Natural killer cell (primary cell): Measurements from ENCODE around the gene NKD1. TPM values are rescaled to one million over a fixed set of nuclear protein-coding genes. Genes with fewer than 3 reads are reported as not detected.

Experiments
- ATAC-seq, 3 donors: fragments of 150-1000 bp in 2 of 3; fragments of 200-7000 bp in 1 of 3; cut with Tn5 transposase; 1 replicate in 1 of 3; 2 replicates in 2 of 3; pipeline ENCODE4 v1.10.0; 2021; ENCODE audit warnings: mild to moderate bottlenecking in 2 of 3, moderate library complexity in 2 of 3
- DNase-seq, 2 donors: peaks; one replicate each; pipeline versions ENCODE4 v3.0.0 to v3.0.0-alpha.2; 2013 to 2021; ENCODE audit warnings: mixed read lengths in 1 of 2
- H3K27ac ChIP-seq: one replicate; pipeline ENCODE4 v1.5.1; 2013; ENCODE audit warnings: mild to moderate bottlenecking, low read length
- H3K27me3 ChIP-seq: one replicate; pipeline ENCODE4 v1.6.1; 2013; ENCODE audit warnings: low read length; ENCODE audit not compliant: control insufficient read depth, insufficient read depth
- H3K36me3 ChIP-seq: one replicate; pipeline ENCODE4 v1.6.1; 2013; ENCODE audit warnings: low read length; ENCODE audit not compliant: control insufficient read depth, insufficient read depth
- H3K4me1 ChIP-seq: one replicate; pipeline ENCODE4 v1.6.1; 2013; ENCODE audit warnings: low read length; ENCODE audit not compliant: control insufficient read depth, insufficient read depth
- H3K4me3 ChIP-seq: one replicate; pipeline ENCODE4 v1.5.1; 2013; ENCODE audit warnings: low read length
- H3K9me3 ChIP-seq: one replicate; pipeline ENCODE4 v1.6.1; 2013; ENCODE audit warnings: low read length; ENCODE audit not compliant: control insufficient read depth, insufficient read depth
- H3K27ac Mint-ChIP-seq, 2 donors: one replicate each; pipeline ENCODE4 v1.8.0; 2022; ENCODE audit warnings: mild to moderate bottlenecking in 2 of 2, mixed read lengths in 2 of 2, moderate library complexity in 1 of 2
- H3K27me3 Mint-ChIP-seq, 2 donors: one replicate each; pipeline ENCODE4 v1.8.0; 2022; ENCODE audit warnings: low read depth in 2 of 2, mixed read lengths in 2 of 2
- H3K36me3 Mint-ChIP-seq: one replicate; pipeline ENCODE4 v1.8.0; 2022; ENCODE audit warnings: mixed read lengths
- H3K4me1 Mint-ChIP-seq, 2 donors: one replicate each; pipeline ENCODE4 v1.8.0; 2022; ENCODE audit warnings: mixed read lengths in 2 of 2
- H3K4me3 Mint-ChIP-seq: one replicate; pipeline ENCODE4 v1.8.0; 2022; ENCODE audit warnings: mild to moderate bottlenecking, moderate library complexity, mixed read lengths
- H3K9me3 Mint-ChIP-seq, 2 donors: one replicate each; pipeline ENCODE4 v1.8.0; 2022; ENCODE audit warnings: mixed read lengths in 2 of 2
- CTCF ChIP-seq: fragments of 200-600 bp; IDR thresholded peaks from one replicate; pipeline ENCODE4 v1.8.0; 2022; ENCODE audit warnings: antibody characterized with exemption
- WGBS: methylation state at CpG from one replicate; pipeline ENCODE4 v1.1.7; 2013; ENCODE audit warnings: missing lambda C conversion rate; ENCODE audit not compliant: insufficient coverage; 5-methylcytosine and 5-hydroxymethylcytosine counted together
- intact Hi-C: fragments of 100-400 bp; cut with micrococcal nuclease; formaldehyde crosslinking; loops from one replicate; pipeline ENCODE4 v1.14.2; 2022
- total RNA-seq, 4 donors: library from RNA; stranded (reverse); fragments of 120-200 nt in 1 of 4; gene quantifications; one replicate each; pipeline versions ENCODE4 v1.2.3 to v1.2.4, GENCODE V29; 2013 to 2022

NKD1 gene
- total RNA-seq, 3 donors from 2014 or later (not counting 1 experiment from before 2014, with no cell fraction given): 0.75 to 1.5 (median 1.0) TPM

- DNase-seq (no peak), ATAC-seq (no peak)
- 95% methylated on average over 11 of the region's 11 CpGs for WGBS
- Histone ChIP-seq H3K4me1 (no peaks in the 10 kb centered on the region), H3K36me3 (no peaks in the 10 kb centered on the region), H3K9me3 (no peaks in the 10 kb centered on the region), H3K27me3 (no peaks in the 10 kb centered on the region), H3K4me3 (no peak overlapping the region), H3K27ac (no peak overlapping the region)
- Mint-ChIP-seq H3K27ac (no peak overlapping the region), H3K27me3 (peaks cover 0 to 6% of the 10 kb centered on the region in 2 donors), H3K4me1 (no peaks in the 10 kb centered on the region), H3K9me3 (no peaks in the 10 kb centered on the region), H3K4me3 (no peak overlapping the region), H3K36me3 (no peaks in the 10 kb centered on the region)
- no peak for TF ChIP-seq CTCF
- intact Hi-C loops: no loop called here
Observed at GRCh38 chr16:50570808-50571598, 22.8 kb downstream of the NKD1 start.

GRCh38 chr16:50571786-50572185, 23.6 kb downstream of the NKD1 start:
- H3K36me3 Mint-ChIP-seq: no peaks in the 10 kb centered on the region
- 95% methylated on average over 7 of the region's 7 CpGs for WGBS
- Histone ChIP-seq H3K4me3 (no peak overlapping the region), H3K36me3 (no peaks in the 10 kb centered on the region), H3K27me3 (no peaks in the 10 kb centered on the region), H3K4me1 (no peaks in the 10 kb centered on the region), H3K9me3 (no peaks in the 10 kb centered on the region), H3K27ac (no peak overlapping the region)
- H3K27me3 Mint-ChIP-seq: peaks cover 0 to 6% of the 10 kb centered on the region in 2 donors
- no peak overlapping the region for H3K4me3 Mint-ChIP-seq
- DNase-seq (no peak), ATAC-seq (no peak)
- no peaks in the 10 kb centered on the region for H3K4me1 Mint-ChIP-seq
- H3K27ac Mint-ChIP-seq: no peak overlapping the region
- TF ChIP-seq CTCF: no peak
- intact Hi-C loops: no loop called here
- H3K9me3 Mint-ChIP-seq: no peaks in the 10 kb centered on the region

DNA sequence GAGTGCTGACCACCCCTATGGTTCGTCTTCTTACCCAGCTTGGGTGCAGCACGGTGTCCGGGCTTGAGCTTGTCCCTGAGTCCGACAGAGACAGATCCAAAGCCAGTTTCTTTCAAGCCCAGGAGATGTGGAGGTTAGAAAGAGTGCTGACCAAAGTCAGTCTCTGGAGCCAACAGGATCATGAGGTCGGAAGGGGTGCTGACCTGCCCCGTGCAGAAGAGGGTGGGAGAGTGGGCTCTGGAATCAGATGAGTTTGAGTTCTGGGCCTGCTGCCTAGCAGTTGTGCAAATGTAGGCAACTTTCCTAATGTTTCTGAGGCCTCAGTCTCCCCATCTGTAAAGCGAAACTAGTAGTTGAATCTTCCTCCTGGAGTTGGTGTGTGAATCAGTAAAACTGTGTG, 24.5 kb downstream of the NKD1 start:
- peaks cover 0 to 6% of the 10 kb centered on the region in 2 donors for H3K27me3 Mint-ChIP-seq
- DNase-seq: no peak
- H3K36me3 ChIP-seq: no peaks in the 10 kb centered on the region
- H3K4me3 Mint-ChIP-seq: no peak overlapping the region
- H3K27ac ChIP-seq: no peak overlapping the region
- no peak for ATAC-seq
- no peak overlapping the region for H3K27ac Mint-ChIP-seq
- TF ChIP-seq CTCF: no peak
- no peaks in the 10 kb centered on the region for H3K9me3 ChIP-seq
- no peaks in the 10 kb centered on the region for H3K4me1 Mint-ChIP-seq
- H3K36me3 Mint-ChIP-seq: no peaks in the 10 kb centered on the region
- H3K9me3 Mint-ChIP-seq: no peaks in the 10 kb centered on the region
- intact Hi-C loops: no loop called here
- H3K4me3 ChIP-seq: no peak overlapping the region
- no peaks in the 10 kb centered on the region for H3K4me1 ChIP-seq
- whole genome bisulfite sequencing: 89% methylated on average over 7 of the region's 7 CpGs
- no peaks in the 10 kb centered on the region for H3K27me3 ChIP-seq

GRCh38 chr16:50573279-50573678, 25.1 kb downstream of the NKD1 start:
- H3K9me3 Mint-ChIP-seq: no peaks in the 10 kb centered on the region
- Histone ChIP-seq H3K27me3 (no peaks in the 10 kb centered on the region), H3K4me1 (no peaks in the 10 kb centered on the region), H3K4me3 (no peak overlapping the region), H3K36me3 (no peaks in the 10 kb centered on the region), H3K9me3 (no peaks in the 10 kb centered on the region), H3K27ac (no peak overlapping the region)
- no peaks in the 10 kb centered on the region for H3K36me3 Mint-ChIP-seq
- WGBS: 95% methylated on average over 5 of the region's 5 CpGs
- H3K27ac Mint-ChIP-seq: no peak overlapping the region
- intact Hi-C loops: no loop called here
- H3K4me1 Mint-ChIP-seq: no peaks in the 10 kb centered on the region
- no peak for DNase-seq
- no peak for ATAC-seq
- peaks cover 0 to 6% of the 10 kb centered on the region in 2 donors for H3K27me3 Mint-ChIP-seq
- no peak overlapping the region for H3K4me3 Mint-ChIP-seq
- no peak for TF ChIP-seq CTCF
